T-helper 2 cell (primary cell): ENCODE results near the gene ZNF805.
A peak's percentile ranks its signal among the peaks of the same experiment; 100 is the strongest.
"Not testable (repeated sequence)": the region's sequence is repeated elsewhere in the genome, so short reads cannot be mapped to it uniquely, and the experiment has no call there.

Experiments
- DNase-seq, 5 experiments: peaks; one replicate each; pipeline versions ENCODE4 v3.0.0 to v3.0.0-alpha.2; 2012 to 2022

The ZNF805 gene

DNA sequence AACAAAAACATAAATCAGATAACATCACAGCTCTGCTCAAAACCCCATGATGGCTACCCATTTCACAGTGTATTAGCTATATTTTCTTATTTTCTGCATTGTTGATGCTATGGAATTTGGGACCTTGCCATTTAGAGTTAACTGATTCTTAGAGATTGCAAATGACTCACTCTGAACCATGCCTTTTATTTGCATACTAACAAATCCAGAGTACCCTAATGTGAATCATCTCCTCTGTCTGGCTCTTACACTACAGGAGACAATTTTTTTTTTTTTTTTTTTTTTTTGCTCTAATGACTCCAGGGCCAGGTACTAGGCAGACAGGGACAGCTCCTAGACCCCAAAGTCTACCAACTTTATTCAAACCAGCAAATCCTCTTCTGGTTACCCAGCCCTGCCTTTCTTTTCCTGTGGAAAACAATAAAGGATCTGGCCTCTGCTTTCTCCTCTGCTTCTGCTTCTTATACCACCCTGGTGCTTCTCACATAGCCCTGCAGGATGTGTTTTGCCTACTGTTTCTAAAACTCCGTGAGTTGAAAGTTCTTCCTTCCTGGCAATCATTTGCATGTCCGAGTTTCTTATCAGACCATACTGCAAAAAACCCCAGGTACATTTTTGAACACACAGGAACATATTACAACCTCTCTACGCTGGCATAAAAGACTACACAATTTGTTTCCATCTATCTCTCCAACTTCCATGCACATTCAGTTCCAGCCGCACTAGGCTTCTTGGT is 29.3 kb downstream of the ZNF805 start:
- DNase-seq: no peak

DNA sequence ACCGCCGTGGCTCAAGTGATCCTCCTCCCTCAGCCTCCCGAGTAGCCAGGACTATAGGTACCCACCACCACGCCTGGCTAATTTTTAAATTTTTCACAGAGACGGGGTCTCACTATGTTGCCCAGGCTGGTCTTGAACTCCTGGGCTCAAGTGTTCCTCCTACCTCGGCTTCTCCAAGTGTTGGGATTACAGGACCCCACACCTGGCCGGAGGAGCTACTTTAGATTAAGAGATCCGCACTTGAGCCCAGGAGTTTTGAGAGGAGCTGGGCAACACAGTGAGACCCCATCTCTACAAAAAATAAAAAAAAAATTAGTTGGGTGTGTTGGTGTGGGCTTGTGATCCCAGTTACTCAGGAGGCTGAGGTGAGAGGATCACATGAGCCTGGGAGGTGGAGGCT is 30.8 kb downstream of the ZNF805 start:
- DNase-seq: no peak

DNA sequence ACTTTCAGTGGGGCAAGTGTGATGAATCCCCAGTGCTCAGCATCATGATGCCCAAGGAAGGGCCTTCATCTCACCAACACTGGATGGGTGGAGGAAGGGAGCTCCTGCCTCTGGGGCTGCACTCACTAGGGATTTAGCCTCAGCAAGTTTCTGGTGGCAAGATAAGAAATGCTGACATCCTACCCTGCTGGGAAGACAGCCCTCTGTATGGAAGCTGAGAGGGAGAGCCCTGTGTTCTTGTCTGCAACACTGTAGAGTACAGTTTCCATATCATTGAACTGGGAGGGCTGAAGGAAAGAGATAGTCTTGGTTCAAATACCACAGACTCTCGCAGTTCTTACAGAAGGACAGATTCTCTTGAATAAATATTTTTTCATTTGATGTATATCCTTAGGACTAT is 32.6 kb downstream of the ZNF805 start:
- no peak for DNase-seq

DNA sequence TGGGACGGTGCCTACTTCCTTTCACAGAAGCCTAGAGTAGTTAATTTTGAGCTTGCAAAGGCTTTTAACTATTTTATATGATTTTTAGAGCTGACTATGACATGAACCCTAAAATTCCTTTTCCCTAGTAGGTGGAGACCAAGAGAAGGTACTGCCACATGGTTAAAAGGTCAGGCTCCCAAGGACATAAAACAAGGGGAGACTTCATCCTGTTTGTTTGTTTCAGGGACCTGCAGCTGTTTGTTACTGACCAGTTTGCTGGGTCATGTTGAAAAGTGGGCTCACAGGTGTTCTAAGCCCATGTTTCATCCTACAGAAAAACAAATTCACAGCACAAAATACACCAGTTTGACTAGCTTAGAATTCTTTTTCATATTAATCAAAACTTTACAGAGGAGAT is 36.0 kb downstream of the ZNF805 start:
- DNase-seq: no peak

GRCh38 chr19:57278481-57278880 is 38.0 kb downstream of the ZNF805 start:
- DNase-seq: not testable (repeated sequence)

DNA sequence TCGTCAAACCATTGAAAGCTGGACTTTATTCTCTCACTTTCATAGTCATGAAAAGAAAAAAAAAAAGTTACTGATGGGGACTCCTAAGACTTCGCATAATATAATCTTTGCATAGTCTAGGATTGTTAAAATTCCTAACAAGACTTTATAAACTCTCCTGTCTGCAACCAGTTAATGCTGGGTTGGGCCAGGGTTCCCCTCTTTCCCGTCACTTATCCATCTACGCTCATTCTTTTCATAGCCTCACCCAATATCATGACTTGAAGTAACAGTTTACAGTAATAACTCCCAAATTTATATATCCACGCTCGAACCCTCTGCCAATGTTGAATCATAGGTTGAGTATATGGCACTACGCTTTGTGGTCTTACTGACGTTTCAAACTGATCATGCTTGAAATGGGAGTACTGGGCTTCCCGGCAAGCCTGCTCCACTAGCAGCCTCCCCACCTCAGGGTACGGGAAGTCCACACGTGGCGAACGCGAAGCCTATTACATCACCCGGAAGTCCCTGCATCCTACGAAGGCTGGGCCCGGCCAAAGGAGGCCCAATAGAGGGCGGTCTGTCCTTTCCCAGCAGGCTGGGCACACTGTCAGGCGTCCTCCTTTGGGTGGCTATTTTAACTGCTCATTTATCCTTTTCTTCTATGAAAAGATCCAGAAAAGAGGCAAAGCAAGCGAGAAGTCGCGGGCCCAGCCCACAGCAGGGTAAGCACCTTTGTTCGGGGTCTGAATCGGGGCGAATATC is 39.2 kb downstream of the ZNF805 start:
- peak; percentile 50 to 88 (median 70) for DNase-seq

DNA sequence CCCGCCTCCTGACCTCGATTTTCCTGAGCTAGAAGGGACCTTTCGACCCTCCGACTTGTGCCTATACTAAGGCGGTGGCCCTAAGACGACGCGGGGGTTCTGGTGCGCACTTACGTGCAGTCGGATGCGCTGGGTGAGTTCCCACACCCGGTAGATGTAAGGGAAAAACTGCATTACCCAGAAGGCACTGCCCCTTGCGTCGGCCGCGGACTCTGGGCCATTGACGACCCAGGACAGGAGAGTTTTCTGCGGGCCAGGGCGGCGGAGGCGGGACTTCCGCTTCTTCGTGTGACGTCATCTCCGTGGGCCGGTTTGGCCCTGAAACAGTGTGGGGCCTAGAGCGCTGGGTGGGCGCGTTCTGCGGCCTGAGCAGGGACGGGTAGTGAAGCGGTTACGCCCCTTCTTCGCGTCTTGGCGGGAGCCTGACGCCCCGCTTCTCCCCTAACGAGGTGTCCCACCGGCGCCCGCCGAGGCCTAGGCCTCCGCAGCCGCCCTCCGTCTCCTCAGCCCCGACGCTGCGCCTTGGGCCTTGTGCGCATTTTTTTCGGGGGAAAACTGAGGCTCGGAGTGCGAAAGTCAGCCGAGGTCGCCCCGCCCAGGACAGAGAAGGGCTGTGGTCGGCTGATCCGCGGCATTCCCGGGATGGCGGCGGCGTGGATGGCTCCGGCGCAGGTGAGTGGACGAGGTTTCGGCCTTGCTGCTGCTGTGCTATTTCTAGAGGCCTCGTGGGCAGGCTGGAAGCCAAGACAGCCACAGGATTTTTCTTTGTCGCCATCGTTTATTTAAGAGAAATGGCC is 39.9 kb downstream of the ZNF805 start, which contains the start of gene ZNF460:
Gene ZNF460, plus strand, starts transcription at position 321 of the 797 bp plus-strand sequence. Its CDS starts 322 bp downstream, at position 643.
- peak; percentile 85 to 99 (median 95) for DNase-seq

DNA sequence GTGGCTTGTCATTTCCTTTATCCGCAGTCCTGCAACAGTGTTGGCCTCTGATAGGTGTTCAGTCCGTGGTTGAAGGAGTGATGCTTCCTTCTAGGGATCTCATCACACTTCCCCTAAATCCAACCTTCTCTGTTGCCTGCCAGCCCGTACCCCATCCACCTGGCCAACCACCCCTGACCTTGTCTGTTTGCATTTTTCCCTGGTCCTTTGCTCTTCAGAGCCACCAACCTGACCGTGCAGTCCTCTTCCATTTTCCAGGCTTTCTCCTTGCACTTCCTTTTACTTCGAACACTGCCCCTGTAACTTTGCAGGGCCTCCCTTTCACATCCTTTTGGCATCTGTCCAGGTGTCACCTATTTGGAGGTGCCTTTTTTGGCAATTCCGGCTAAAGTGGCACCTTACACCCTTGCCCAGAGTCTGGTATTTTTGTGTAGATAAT is 40.5 kb downstream of the ZNF805 start:
- DNase-seq: peak in 2 of 5 experiments; percentile 39 to 48

GRCh38 chr19:57282011-57282643 is 41.7 kb downstream of the ZNF805 start:
- DNase-seq: peak in 1 of 5 experiments; percentile 22

DNA sequence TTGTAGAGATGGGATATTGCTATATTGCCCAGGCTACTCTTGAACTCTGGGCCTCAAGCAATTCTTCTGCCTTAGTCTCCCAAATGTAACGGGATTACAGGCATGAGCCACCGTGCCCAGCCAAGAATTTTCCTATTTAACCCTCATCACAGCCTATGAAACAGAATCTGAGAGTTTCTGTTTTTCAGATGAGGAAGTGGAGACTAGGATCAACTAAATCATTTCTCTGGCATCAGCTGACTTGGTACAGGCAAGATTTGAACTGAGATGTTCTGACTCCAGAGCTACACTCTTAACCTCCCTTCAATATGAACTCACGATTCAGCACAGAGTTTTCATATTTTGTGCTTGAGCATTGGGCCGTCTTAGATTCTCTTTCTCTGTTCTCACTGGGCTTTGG is 47.9 kb downstream of the ZNF805 start:
- DNase-seq: no peak

DNA sequence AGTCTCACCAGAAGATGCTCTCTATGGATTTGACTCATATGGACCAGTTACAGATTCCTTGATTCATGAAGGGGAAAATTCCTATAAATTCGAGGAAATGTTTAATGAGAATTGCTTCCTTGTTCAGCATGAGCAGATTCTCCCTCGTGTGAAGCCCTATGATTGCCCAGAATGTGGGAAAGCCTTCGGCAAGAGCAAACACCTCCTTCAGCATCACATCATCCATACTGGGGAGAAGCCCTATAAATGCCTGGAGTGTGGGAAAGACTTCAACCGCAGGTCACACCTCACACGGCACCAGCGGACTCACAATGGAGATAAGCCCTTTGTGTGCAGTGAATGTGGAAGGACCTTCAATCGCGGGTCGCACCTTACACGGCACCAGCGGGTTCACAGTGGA is 50.5 kb downstream of the ZNF805 start:
- DNase-seq: peak in 1 of 5 experiments; percentile 1

DNA sequence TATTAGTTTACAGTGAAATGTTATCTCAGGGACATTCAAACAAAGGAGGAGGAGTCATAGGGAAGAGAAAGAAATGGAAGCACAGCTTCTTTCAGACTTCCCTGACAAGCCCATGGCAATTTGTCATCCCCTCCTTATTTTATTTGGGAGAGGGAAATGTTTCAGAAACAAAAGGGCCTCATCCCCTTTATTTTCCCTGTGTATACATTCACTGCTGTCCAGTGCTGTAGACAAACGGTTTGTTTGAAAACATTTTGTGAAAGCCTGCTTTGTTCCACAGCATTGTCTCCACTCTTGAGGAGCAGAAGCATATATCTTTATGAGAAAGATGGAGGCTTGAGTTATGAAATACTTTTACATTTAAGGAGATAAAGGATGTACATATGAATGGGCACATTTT is 52.1 kb downstream of the ZNF805 start:
- DNase-seq: no peak

- no peak for DNase-seq
Observed at GRCh38 chr19:57293719-57294118, 53.3 kb downstream of the ZNF805 start.

DNA sequence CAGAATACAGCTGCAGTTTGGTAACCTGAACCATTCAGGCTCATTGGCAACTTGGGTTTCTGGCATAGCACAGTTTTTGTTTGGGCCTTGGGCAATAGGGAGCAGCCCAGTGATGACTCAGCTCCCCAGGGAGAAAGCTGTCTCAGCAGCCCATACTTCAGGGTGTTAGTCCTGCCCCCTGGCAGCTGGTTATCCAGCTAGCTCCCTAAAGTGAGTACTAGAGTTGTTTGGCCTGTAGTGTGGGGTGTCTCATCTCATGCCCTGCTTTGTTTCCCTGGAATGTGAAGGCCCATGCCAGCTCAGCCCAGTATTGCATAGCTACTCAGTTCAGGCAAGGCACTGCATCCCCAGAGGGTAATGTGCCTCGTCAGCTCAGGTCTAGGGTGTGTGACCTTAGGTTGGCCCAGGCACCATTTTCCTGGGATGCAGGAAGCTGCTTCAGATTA is 61.6 kb downstream of the ZNF805 start:
- DNase-seq: no peak

GRCh38 chr19:57302727-57303401 is 62.4 kb downstream of the ZNF805 start:
- DNase-seq: no peak
